Skin epidermis (tissue), 12 donors: ENCODE results near the gene ITGB5.
A peak's percentile ranks its signal among the peaks of the same experiment; 100 is the strongest.
"Not testable (repeated sequence)": the region's sequence is repeated elsewhere in the genome, so short reads cannot be mapped to it uniquely, and the experiment has no call there.

Experiments used
- H3K27ac ChIP-seq, 21 experiments: fragments of 200-600 bp; sonication (generic) in 11 of 21; one replicate each; pipeline ENCODE4 v1.5.0; 2020; ENCODE audit warnings: mild to moderate bottlenecking in 3 of 21, inconsistent platforms in 2 of 21, moderate library complexity in 2 of 21
- H3K4me3 ChIP-seq, 7 experiments: fragments of 200-600 bp; sonication (generic) in 2 of 7; one replicate each; pipeline ENCODE4 v1.5.0; 2020; ENCODE audit warnings: inconsistent platforms in 2 of 7, mild to moderate bottlenecking in 2 of 7, moderate library complexity in 1 of 7

The ITGB5 gene

GRCh38 chr3:124802061-124802698, 85.0 kb downstream of the ITGB5 start:
- Histone ChIP-seq H3K4me3 (no peak overlapping the region), H3K27ac (peak overlapping the region in 7 of 21 experiments; percentile 6 to 53 (median 35))

- H3K4me3 ChIP-seq: no peak overlapping the region
- H3K27ac ChIP-seq: peak overlapping the region in 12 of 21 experiments; percentile 5 to 53 (median 26)
Measured at GRCh38 chr3:124800511-124801258, 86.5 kb downstream of the ITGB5 start.

GRCh38 chr3:124800076-124800475, 87.1 kb downstream of the ITGB5 start:
- Histone ChIP-seq H3K27ac (peak overlapping the region in 4 of 21 experiments; percentile 18 to 47 (median 32)), H3K4me3 (no peak overlapping the region)

- Histone ChIP-seq H3K4me3 (no peak overlapping the region), H3K27ac (peak overlapping the region in 1 of 21 experiments; percentile 47)
Measured at GRCh38 chr3:124799676-124800075, 87.5 kb downstream of the ITGB5 start.

- Histone ChIP-seq H3K27ac (peak overlapping the region in 2 of 21 experiments; percentile 20 to 36), H3K4me3 (no peak overlapping the region)
Measured at GRCh38 chr3:124797426-124797945, 89.7 kb downstream of the ITGB5 start.

GRCh38 chr3:124796477-124796876, 90.7 kb downstream of the ITGB5 start:
- no peak overlapping the region for H3K4me3 ChIP-seq
- H3K27ac ChIP-seq: no peak overlapping the region

- Histone ChIP-seq H3K4me3 (no peak overlapping the region), H3K27ac (peak overlapping the region in 19 of 21 experiments; percentile 58 to 90 (median 73))
Measured at GRCh38 chr3:124793054-124793739, 94.0 kb downstream of the ITGB5 start.

GRCh38 chr3:124792341-124793040, 94.7 kb downstream of the ITGB5 start:
- Histone ChIP-seq H3K27ac (peak overlapping the region in 19 of 21 experiments; percentile 58 to 90 (median 73)), H3K4me3 (no peak overlapping the region)

- Histone ChIP-seq H3K4me3 (no peak overlapping the region), H3K27ac (peak overlapping the region in 19 of 21 experiments; percentile 21 to 90 (median 73))
Measured at GRCh38 chr3:124791639-124792151, 95.5 kb downstream of the ITGB5 start.

- Histone ChIP-seq H3K4me3 (no peak overlapping the region), H3K27ac (peak overlapping the region in 19 of 21 experiments; percentile 37 to 90 (median 73))
Measured at GRCh38 chr3:124791142-124791541, 96.0 kb downstream of the ITGB5 start.

GRCh38 chr3:124789103-124789502, 98.1 kb downstream of the ITGB5 start:
- peak overlapping the region in 5 of 21 experiments; percentile 12 to 89 (median 55) for H3K27ac ChIP-seq
- not testable (repeated sequence) for H3K4me3 ChIP-seq

GRCh38 chr3:124788254-124788745, 98.9 kb downstream of the ITGB5 start:
- no peak overlapping the region for H3K4me3 ChIP-seq
- H3K27ac ChIP-seq: peak overlapping the region in 11 of 21 experiments; percentile 1 to 89 (median 60)

- peak overlapping the region in 16 of 21 experiments; percentile 1 to 89 (median 64) for H3K27ac ChIP-seq
Measured at GRCh38 chr3:124787476-124788195, 99.5 kb downstream of the ITGB5 start.

GRCh38 chr3:124786511-124787241, 100.5 kb downstream of the ITGB5 start:
- H3K27ac ChIP-seq: peak overlapping the region in 18 of 21 experiments; percentile 1 to 89 (median 67)

More at GRCh38 chr3:124787476-124788195, 99.5 kb downstream of the ITGB5 start:
- H3K4me3 ChIP-seq: no peak overlapping the region

GRCh38 chr3:124785973-124786372, 101.2 kb downstream of the ITGB5 start:
- H3K4me3 ChIP-seq: no peak overlapping the region
- H3K27ac ChIP-seq: peak overlapping the region in 14 of 21 experiments; percentile 1 to 89 (median 69)

More at GRCh38 chr3:124786511-124787241, 100.5 kb downstream of the ITGB5 start:
- no peak overlapping the region for H3K4me3 ChIP-seq

- Histone ChIP-seq H3K27ac (peak overlapping the region in 15 of 21 experiments; percentile 3 to 89 (median 42)), H3K4me3 (no peak overlapping the region)
Measured at GRCh38 chr3:124784686-124785382, 102.3 kb downstream of the ITGB5 start.

- H3K4me3 ChIP-seq: no peak overlapping the region
- H3K27ac ChIP-seq: peak overlapping the region in 9 of 21 experiments; percentile 8 to 89 (median 65)
Measured at GRCh38 chr3:124783696-124784095, 103.5 kb downstream of the ITGB5 start.
